CD4-positive, alpha-beta T cell treated with Interferon alpha-2 for 1 hour (primary cell): ENCODE measurements around the gene HNRNPL.
"Not testable (repeated sequence)": the region's sequence is repeated elsewhere in the genome, so short reads cannot be mapped to it uniquely, and the experiment has no call there.

ENCODE experiments used
- DNase-seq, 2 donors: peaks; one replicate each; pipeline ENCODE4 v3.0.0-alpha.2; 2020 to 2022

Gene HNRNPL

DNA sequence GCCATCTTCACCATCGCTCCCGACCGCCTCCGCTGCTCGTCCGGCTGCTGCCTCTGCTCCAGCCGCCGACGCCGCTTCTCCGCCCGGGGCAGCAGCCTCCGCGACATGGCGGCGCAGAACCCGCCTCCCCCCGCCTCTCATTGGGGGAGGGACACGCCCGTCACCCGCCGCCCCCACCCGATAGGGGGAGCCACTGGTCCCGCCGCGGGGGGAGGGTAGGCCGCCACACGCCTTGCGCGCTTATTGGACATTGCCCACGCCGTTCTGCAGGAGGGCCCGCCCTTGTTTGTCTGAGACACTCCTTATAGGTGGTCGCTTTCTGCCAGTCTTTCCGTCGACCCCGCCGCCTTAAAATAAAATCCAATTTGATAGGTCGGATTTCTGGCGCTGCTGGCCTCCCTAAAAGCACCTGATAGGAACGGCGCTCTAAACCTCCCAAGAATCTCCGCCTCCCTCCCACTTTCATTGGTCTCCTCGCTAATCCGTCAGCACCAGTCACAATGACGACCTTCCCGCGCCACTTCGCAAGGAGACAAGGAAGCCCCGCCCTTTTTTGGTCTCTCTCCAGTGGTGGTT, at the start of gene HNRNPL:
TSS of gene HNRNPL (minus strand) at position 127 of the 576 bp plus-strand sequence. CDS start at position 107, 20 bp downstream.
- DNase-seq, result peak in 1 of 2 donors; percentile 100

DNA sequence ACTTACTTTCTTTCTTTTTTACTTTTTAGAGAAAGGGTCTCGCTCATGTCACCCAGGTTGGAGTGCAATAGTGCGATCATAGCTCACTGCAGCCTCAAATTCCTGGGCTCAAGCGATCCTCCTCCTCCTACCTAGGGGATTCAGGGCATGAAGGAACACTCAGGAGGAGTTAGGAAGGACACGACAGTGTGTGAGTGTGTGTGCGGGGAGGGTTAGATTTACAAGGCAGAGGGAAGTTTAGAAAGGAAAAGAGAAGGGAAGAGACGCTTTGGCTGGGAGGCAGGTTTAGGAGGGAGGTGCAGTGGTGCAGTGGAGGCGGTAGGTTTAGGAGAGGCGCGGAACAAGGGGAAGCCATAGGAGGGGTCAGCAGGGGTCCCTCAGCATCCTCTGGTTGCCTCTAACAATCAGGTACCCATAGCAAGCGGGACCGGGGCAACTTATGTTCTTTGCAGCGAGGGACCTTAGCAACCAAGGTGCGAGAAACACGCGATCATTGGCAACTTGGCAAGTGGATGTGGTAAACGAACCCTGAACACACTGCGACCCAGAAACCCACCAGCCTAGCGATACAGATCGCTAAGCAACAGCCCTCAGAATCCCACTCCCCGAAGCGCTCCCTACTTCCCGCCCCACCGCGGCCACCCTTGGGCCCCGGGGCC, 49.1 kb upstream of the HNRNPL start:
- DNase-seq, result no peak

DNA sequence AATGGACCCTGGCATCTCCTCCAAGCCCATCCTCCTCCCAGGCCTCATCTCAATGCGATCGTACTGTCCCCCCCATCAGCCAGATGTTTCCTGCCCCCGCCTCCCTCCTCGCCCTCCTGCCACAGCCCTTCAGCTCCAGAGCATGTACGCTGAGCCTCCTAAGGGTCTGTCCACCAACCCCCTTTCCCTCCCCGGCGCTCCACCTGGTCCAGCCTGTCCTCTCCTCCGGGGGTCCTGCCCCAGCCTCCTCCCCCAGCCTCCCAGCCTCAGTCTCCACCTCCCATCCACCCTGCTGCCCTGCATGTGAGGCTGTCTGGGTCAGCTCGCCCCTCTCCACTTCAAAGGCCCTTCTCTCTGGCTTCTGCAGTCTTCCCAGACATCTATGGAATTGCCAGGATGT, 45.2 kb upstream of the HNRNPL start:
- DNase-seq, result no peak

DNA sequence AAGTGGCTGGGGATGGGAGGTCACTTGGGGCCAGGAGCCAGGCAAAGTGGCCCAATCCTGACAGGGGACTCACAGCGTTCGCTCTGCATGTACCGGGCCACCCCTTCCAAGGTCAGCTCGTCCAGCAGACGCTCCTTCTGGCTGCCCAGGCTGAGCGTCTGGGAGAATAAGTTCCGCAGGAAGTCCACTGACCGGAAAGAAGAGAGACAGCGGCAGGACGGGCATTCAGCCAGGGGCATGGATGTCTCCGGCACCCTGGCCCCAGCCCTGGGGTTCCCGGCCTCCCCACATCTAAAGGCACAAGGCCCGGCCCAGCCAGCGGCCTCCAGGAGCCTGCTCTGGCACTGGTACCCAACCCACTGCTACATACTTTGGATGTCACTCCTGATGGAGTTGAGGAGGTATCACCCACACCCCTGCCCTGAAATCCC, 43.6 kb upstream of the HNRNPL start:
- no peak for DNase-seq

DNA sequence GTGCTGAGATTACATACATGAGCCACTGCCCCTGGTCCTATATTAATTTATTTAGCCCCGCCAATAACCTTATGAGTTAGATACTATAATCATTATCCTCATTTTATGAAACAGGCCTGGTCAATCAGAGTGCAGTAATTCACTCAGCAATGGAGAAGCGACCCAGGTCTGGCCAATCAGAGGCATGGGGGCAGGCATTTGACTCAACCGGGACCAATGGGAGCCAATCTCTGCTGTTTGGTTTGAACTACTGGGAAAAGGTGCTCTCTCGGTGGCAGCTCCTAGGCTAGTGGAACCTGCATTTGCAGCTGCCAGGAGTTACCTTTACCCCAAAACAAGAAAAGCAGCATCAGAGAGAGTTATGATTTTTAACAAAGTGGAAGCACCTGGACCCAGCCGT, 43.1 kb upstream of the HNRNPL start:
- no peak for DNase-seq

DNA sequence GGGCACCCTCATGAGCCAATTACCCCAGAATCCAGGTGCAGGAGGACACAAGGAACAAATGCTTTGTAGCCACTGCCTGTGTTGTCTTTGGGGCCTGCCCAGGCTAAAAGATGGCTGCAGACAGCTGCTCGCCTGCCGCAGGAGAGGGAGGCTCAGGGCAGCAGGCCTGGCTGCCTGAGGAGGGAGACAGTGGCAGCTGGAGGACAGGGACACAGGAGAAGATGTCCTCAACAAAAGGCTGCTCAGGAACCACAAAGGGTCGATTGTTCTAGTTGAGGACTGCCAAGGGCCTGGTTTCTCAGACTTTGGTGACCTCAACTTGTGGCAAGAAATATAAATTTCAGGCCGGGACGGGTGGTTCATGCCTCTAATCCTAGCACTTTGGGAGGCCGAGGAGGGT, 42.0 kb upstream of the HNRNPL start:
- DNase-seq, result no peak

DNA sequence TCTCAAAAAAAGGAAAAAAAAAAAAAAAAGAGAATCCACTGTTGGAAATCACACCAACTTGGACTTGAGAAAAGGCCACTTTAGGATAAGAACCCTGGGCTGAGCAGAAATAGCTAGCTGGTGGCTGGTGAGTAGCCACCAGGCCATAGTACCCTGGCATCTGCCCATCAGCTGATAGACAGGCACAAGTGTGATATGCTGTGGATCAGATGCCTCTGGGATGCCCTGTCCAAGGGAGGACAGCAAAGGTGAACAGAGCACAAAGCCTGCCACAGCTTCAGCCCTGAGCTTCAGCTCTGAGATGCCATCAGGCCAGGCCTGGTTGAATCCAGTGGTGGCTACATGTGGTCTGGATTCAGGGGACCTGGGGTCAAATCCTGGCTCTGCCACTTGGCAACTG, 40.9 kb upstream of the HNRNPL start:
- DNase-seq, result no peak

DNA sequence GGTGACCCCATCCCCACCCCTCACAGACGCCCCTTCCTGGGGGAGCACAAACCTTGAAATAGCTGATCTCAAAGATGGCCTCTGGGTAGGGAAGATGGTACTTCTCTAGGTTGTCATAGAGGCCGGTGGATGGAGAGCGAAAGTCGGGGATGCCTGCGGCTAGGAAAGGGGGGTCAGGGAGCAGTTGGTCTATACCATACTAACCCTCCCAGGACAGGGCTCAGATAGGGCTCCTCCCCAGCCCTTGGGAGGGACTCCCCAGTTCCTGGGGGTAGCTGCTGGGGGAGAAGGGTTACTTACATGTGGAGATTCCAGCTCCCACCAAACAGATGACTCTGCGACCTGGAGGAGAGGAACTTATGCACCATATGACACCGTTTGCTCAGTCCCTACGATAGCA, 40.0 kb upstream of the HNRNPL start:
- DNase-seq, result no peak

DNA sequence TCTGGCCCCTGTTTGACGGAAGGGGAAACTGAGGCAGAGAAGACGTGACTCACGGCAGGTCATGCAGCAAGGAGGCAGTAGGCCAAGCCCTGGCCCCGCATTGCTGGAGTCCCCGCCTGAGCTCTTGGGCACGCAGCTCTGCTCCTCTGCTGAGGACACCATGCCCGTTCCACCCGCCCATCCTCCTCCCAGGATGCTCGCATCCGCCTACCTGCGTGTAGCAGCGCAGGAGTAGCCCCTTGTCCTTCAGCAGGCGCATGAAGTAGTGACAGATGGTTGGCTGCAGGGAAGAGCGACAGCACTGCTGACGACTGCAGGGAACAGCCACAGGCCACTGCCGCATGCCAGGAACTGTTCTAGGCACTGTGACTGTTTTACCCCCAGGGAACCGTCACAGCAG, 39.1 kb upstream of the HNRNPL start:
- DNase-seq, result no peak

DNA sequence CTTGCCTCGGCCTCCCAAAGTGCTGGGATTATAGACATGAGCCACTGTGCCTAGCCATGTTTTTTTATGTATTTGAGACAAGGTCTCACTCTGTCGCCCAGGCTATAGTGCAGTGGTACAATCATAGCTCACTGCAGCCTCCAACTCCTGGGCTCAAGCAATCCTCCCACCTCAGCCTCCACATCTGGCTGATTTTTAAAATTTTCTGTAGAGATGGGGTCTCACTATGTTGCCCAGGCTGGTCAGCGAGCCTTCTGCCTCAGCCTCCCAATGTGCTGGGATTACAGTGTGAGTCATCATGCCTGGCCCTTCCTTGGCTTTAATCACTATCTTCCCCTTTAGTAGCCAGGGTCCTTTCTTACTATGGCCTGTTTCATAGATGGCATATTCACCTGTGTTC, 34.9 kb upstream of the HNRNPL start:
- DNase-seq, result not testable (repeated sequence)

DNA sequence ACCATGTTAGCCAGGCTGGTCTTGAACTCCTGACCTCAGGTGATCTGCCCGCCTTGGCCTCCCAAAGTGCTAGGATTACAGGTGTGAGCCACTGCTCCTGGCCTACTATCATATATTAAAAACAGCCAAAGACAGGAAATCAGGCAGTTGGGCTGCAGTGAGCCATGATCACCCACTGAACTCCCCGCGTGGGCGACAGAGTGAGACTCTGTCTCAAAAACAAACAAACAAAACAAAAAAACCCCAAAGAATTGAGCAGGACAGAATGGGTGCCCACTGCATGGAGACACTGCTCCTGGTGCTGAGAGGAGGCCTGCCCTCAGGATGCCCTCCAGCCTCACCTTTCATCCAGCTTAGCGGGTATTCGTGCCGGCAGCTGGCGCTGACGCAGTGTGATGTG, 33.5 kb upstream of the HNRNPL start:
- DNase-seq, result no peak

DNA sequence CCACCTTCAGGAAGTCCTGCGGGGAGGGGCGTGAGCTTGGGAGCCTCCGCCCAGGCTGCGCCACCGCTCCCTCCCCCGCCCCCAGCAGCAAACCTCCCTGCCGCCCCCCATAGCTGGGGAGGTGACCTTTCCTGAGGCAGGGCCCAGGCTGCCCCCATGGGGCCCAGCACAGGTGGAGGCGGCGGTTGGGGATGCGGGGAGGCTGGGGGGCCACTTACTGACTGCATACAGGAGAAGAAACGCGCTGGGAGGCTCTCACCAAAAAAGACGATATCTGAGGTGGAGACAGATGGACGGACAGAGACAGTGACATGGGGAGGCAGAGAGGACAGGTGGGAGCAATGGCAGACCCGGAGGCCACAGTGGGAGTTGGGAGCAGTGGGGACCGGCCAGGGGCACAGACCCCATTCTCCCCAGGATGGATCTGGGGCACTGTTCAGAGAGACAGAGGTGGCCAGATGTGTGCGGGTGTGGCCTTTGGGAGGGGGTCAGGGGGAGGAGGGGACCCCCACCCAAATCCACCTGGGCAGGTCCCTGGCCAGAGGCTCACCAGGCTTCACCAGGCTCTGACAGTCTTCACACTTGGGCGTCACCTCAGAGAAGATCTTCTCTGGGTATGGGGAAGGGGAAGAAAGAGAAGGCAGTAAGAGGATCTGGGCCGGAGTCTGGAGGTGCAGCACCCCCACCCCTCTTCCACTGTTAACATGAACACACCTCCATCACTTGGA, 31.3 kb upstream of the HNRNPL start:
- DNase-seq, result no peak

DNA sequence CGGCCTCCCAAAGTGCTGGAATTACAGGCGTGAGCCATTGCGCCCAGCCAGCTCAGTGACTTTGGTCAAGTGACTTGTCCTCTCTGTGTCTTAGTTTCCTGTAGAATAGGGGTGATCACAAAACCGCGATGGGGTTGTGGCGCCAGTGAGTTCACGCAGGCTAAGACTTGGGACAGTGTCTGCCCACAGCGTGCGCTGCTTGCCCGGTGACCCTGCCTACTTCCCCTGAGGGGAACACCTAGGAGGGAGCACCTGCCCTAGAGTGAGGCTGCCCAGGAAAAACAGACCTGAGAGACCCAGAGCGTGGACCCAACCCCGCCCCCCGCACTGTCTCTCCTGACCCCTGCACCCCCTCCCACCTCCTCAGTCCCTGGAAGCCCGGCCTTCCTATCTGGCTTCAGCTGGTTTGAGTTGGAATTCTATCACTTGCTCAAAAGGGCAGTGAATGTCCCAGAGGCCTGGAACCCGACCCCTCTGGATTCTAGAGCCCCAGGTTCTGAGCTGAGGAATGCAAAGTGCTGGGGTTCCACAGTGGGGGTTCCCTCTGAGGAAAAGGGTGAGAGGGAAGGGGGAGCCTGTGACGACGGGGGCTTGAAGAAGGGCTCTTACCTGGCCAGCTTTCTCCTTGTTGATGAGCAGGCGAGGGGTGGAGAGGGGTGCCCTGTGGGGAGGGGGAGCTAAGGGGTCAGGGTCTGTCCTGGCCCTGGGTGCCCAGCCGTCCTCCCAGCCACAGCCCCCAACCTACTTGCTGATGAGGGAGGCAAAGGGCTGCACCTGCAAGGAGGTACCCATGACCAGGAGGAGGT, 30.5 kb upstream of the HNRNPL start:
- no peak for DNase-seq

DNA sequence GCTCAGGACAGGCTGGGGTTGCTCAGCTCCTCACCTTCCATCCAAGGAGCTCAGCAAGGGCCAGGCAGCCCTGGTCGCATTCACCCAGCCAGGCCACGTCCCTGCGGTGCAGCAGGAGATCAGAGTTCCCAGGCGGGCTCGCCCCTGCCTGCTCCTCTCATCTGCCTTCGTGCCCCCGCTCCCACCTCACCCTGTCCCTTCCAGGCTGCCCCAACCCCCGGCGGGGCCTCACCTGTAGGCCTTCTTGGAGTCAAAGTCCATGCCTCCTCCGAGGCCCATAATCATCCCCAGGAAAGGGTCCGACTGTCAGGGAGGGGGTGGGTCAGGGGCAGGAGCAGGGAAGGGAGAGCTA, 29.6 kb upstream of the HNRNPL start:
- no peak for DNase-seq

DNA sequence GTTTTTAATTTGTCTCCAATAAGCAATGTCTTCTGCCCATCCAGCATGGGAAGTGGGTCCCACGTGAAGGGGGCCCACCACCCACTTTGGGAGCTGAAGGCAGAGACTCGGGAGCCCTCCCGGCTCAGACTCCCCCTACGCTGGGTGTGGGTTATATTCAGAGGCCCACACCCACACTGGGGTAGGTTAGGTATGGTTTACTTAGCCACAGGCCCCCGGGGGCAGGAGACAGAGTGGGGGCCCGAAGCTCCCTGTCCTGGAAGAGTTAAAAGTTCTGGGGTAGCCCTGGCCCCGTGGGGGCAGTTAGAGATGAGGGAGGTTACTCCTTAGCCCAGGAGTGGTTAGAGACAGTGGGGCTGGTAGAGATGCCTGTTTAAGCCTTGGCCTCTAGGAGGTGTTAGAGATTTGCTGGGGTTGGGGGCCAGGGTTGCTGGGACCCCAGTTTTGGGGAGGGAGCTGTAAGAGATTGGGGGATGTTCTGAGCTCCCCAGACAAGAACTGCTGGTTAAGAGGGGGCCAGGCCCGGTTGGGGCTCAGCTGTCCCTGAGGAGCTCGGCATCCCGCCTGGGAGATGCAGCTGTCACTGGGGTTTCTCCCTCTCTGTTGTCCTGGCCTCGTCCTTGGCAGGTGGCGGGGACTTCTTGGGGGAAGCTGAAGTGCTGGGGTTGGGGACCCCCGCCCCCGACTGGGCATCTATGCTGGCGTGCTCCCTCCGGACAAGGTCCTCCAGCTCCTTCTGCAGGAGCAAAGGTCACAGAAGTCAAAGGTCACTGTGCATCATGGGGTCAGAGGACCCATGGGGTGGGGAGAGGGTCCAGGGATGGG, 29.0 kb upstream of the HNRNPL start:
- DNase-seq, result no peak

DNA sequence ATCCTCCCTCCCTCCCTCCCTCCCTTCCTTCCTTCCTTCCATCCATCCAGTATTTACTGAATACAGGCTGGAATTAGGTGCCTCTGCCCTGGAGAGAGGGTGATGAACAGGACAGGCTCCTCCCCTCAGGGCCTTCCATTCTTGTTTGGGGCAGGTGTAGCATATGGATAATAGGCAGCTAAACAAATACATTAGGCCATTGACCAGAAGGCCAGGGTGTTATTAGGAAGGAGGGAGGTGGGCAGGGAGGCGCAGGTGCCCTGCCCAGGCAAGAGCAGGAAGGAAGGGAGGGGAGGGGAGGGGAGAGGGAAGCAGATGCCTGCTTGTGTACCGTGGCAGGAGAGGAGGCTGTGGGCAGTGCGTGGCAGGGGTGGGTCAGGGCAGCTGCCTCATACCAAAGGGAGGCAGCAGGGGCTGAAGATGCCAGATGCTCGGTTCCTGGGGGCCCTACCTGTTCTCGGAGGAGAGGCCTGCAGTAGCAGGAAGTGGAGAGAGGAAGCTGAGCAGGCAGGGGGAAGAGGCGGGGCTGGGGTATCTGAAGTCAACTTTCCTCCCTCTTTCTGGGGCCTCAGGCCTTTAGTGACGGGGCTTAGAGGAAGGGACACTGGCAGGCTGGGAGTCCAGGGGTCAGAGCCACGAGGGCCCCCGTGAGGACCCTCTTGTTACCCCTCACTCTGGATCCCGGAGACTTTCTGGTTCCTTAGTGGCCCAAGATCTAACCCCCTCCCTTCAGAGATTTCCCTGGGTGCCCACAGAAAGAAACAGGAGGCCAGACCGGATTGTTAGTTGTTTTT, 28.2 kb upstream of the HNRNPL start, which contains the start of gene RINL:
TSS of gene RINL (minus strand) at position 495 of the 794 bp plus-strand sequence. CDS start 1,533 bp downstream, outside the sequence.
- peak; percentile 80 to 81 for DNase-seq

DNA sequence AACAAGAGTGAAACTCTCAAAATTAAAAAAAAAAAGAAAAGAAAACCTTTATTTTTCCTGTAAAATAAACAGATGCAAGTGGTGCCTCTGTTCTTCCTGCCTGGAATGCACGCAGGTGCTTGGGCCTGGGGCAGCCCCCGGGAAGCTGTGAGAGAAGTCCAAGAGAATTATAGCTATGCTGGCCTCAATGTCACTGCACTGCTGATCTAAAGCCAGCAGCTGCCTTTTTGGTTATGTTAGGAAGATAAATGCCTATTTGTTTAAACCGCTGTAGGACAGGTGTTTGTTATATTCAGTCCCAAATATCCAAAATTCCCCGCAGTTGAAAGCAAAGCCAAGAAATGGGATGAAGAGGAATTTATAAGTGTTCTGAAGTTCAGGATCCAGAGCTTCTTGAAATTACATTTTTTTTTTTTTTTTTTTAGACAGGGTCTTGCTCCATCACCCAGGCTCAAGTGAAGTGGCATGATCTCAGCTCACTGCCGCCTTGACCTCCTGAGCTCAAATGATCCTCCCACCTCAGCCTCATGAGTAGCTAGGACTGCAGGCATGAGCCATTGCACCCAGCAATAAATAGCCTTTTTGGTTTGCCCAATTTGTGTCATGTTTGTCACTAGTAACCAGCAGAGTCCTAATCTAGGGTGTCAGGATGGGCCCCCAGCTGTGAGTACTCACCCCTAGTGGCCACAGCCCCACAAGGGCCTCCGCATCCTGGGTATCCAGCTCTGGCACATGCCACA, 26.0 kb upstream of the HNRNPL start:
- no peak for DNase-seq

DNA sequence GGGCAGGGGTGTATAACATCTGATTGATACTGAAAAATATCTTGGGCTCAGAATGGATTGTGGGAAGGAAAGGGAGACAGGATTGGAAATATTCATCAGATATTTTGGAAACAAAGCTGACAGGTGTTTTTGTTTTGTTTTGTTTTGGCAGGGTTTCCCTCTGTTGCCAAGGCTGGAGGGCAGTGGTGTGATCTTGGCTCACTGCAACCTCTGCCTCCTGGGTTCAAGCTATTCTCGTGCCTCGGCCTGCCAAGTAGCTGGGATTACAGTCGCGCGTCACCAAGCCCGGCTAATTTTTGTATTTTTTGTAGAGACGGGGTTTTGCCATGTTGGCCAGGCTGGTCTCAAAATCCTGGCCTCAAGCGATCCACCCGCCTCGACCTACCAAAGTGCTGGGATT, 23.6 kb upstream of the HNRNPL start:
- DNase-seq, result not testable (repeated sequence)

DNA sequence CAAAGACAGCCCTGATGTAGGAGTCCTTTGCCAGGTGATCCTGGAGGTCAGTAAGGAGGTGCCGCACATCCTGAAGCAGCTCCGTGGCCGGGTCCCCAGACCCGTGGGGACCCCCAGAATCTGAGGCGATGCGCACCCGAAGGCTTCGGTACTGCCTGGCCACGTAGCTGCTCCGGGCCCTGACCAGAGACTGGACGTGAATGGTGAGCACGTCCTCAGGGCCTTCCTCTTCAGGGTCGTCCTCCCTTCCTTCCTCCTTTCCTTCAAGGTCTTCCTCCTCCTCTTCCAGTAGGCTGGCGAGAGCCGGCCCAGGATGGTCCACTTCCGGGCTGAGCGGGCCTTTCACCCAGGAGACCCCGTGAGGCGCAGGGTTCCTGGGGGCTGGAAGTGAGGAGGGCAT, 20.8 kb upstream of the HNRNPL start:
- DNase-seq, result no peak

DNA sequence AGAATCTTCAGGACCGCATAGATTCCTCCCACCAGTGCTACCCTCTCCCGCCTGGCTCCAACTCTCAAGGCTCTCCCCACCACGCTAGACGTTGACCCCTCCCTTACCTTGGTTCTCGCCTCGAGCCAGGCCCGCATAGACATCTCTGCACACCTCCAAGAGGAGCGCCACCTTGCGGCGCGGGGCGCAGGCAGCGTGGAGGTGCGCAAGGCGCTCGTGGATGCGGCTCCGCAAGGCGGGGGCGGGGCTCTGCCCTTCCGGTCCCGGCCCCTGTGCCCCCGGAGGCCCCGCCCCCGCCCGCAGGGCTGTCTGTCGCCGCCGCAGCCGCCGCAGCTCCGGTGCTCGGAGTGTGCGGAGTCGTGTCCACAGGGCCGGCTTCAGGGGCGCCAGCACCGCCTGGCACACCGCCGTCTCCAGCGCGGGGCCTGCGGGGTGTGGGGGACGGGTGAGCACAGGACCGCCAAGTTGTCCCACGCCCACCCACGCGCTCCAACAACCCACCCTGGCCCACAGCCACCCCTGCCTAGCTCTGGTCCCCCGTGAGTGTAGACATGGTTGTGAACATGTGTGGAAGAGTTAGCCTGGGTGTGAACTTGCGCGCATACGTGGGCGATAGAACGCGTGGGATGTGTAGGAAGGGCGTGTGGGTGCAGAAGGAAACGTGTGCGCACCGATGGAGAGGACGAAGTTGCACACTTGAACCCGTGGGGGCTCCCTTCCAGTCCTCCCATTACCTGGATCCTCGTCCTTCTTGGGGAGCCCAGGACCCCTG, 20.2 kb upstream of the HNRNPL start:
- DNase-seq, result peak; percentile 95 to 97
